SK-N-SH treated with all-trans-retinoic acid at 6 μM for 48 hours (cell line): Measurements from ENCODE around the gene CEP131.

Source experiments
- ATAC-seq: fragments of 200-7000 bp; cut with Tn5 transposase; 3 replicates; pipeline ENCODE4 v1.9.1; 2020; ENCODE audit warnings: mild to moderate bottlenecking, moderate library complexity
- ARNTL ChIP-seq: fragments of 450-650 bp; formaldehyde crosslinking; IDR thresholded peaks from 2 replicates; pipeline ENCODE4 v1.5.0; 2020; ENCODE audit warnings: low read depth, mild to moderate bottlenecking, moderate library complexity, borderline replicate concordance
- BACH2 ChIP-seq: fragments of 250-450 bp; sonication (Bioruptor Pico); IDR thresholded peaks from 2 replicates; pipeline ENCODE4 v1.9.0; 2021; ENCODE audit warnings: mild to moderate bottlenecking, borderline replicate concordance
- ESRRG ChIP-seq: fragments of 250-450 bp; sonication (Bioruptor Pico); IDR thresholded peaks from 2 replicates; pipeline ENCODE4 v1.6.1; 2021; ENCODE audit warnings: mild to moderate bottlenecking
- OSR1 ChIP-seq: fragments of 250-450 bp; sonication (Bioruptor Pico); IDR thresholded peaks from 2 replicates; pipeline ENCODE4 v1.8.0; 2022; ENCODE audit warnings: moderate library complexity, mild to moderate bottlenecking, inconsistent platforms
- PATZ1 ChIP-seq: fragments of 250-450 bp; sonication (Bioruptor Pico); IDR thresholded peaks from 2 replicates; pipeline ENCODE4 v1.8.0; 2020; ENCODE audit warnings: mild to moderate bottlenecking, moderate library complexity, borderline replicate concordance
- POU6F1 ChIP-seq: fragments of 250-450 bp; sonication (Bioruptor Pico); IDR thresholded peaks from 2 replicates; pipeline ENCODE4 v1.8.0; 2021; ENCODE audit warnings: low read depth, mild to moderate bottlenecking, moderate library complexity, borderline replicate concordance
- PPARA ChIP-seq: fragments of 250-450 bp; sonication (Bioruptor Pico); IDR thresholded peaks from 2 replicates; pipeline ENCODE4 v1.5.0; 2020; ENCODE audit warnings: mild to moderate bottlenecking, borderline replicate concordance
- SNAI2 ChIP-seq: fragments of 250-450 bp; sonication (Bioruptor Pico); IDR thresholded peaks from 2 replicates; pipeline ENCODE4 v1.5.0; 2020; ENCODE audit warnings: mild to moderate bottlenecking, moderate library complexity
- TCF4 ChIP-seq: fragments of 250-450 bp; sonication (Bioruptor Pico); IDR thresholded peaks from 2 replicates; pipeline ENCODE4 v1.8.0; 2021; ENCODE audit warnings: mild to moderate bottlenecking, moderate library complexity, borderline replicate concordance
- TOX ChIP-seq: fragments of 250-450 bp; sonication (Bioruptor Pico); IDR thresholded peaks from 2 replicates; pipeline ENCODE4 v1.8.0; 2021; ENCODE audit warnings: mild to moderate bottlenecking, moderate library complexity, borderline replicate concordance
- TSHZ2 ChIP-seq: fragments of 250-450 bp; sonication (Bioruptor Pico); IDR thresholded peaks from 2 replicates; pipeline ENCODE4 v1.5.0; 2020; ENCODE audit warnings: mild to moderate bottlenecking, moderate library complexity
- ZC3H10 ChIP-seq: fragments of 250-450 bp; sonication (Bioruptor Pico); IDR thresholded peaks from 2 replicates; pipeline ENCODE4 v1.5.1; 2021; ENCODE audit warnings: mild to moderate bottlenecking, moderate library complexity
- ZFP3 ChIP-seq: fragments of 250-450 bp; sonication (Bioruptor Pico); IDR thresholded peaks from 2 replicates; pipeline ENCODE4 v1.5.0; 2020; ENCODE audit warnings: mild to moderate bottlenecking, moderate library complexity
- ZFP30 ChIP-seq: fragments of 450-650 bp; formaldehyde crosslinking; IDR thresholded peaks from 2 replicates; pipeline ENCODE4 v1.5.0; 2022; ENCODE audit warnings: mild to moderate bottlenecking, moderate library complexity
- ZNF70 ChIP-seq: fragments of 450-650 bp; formaldehyde crosslinking; IDR thresholded peaks from 2 replicates; pipeline ENCODE4 v1.5.0; 2020; ENCODE audit warnings: mild to moderate bottlenecking, moderate library complexity
- TF ChIP-seq, protein P1 (sequence below): fragments of 250-450 bp; sonication (Bioruptor Pico); IDR thresholded peaks from 2 replicates; pipeline ENCODE4 v1.5.1; 2021; ENCODE audit warnings: mild to moderate bottlenecking, moderate library complexity

CEP131 gene

GRCh38 chr17:81160306-81160705, 62.5 kb downstream of the CEP131 start:
- TF ChIP-seq TOX (CRISPR knock-in tag) (no peak), ZC3H10 (CRISPR knock-in tag) (no peak), ESRRG (CRISPR knock-in tag) (no peak), ZFP30 (CRISPR knock-in tag) (no peak), SNAI2 (CRISPR knock-in tag) (no peak), BACH2 (no peak), POU6F1 (CRISPR knock-in tag) (no peak), ARNTL (CRISPR knock-in tag) (no peak), ZNF70 (CRISPR knock-in tag) (no peak), TSHZ2 (CRISPR knock-in tag) (no peak), PPARA (no peak), PATZ1 (CRISPR knock-in tag) (no peak), ZFP3 (CRISPR knock-in tag) (no peak), OSR1 (CRISPR knock-in tag) (no peak)
- TF ChIP-seq, protein P1, sequence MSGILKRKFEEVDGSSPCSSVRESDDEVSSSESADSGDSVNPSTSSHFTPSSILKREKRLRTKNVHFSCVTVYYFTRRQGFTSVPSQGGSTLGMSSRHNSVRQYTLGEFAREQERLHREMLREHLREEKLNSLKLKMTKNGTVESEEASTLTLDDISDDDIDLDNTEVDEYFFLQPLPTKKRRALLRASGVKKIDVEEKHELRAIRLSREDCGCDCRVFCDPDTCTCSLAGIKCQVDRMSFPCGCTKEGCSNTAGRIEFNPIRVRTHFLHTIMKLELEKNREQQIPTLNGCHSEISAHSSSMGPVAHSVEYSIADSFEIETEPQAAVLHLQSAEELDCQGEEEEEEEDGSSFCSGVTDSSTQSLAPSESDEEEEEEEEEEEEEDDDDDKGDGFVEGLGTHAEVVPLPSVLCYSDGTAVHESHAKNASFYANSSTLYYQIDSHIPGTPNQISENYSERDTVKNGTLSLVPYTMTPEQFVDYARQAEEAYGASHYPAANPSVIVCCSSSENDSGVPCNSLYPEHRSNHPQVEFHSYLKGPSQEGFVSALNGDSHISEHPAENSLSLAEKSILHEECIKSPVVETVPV (CRISPR knock-in tag) = no peak
- ATAC-seq = no peak

GRCh38 chr17:81159611-81160265, 63.0 kb downstream of the CEP131 start:
- ATAC-seq = no peak
- TF ChIP-seq ARNTL (CRISPR knock-in tag) (no peak), SNAI2 (CRISPR knock-in tag) (no peak), ESRRG (CRISPR knock-in tag) (no peak)

- ATAC-seq = no peak
- TF ChIP-seq ZC3H10 (CRISPR knock-in tag) (no peak), ARNTL (CRISPR knock-in tag) (no peak), TCF4 (CRISPR knock-in tag) (no peak), BACH2 (no peak)
- TF ChIP-seq, protein P1 (CRISPR knock-in tag) = no peak
These were observed 63.8 kb downstream of the CEP131 start for GRCh38 chr17:81158688-81159590.
